Hepatocyte (in vitro differentiated cells): Measurements from ENCODE around the gene LDLRAD3. TPM values are rescaled to one million over a fixed set of nuclear protein-coding genes. Genes with fewer than 3 reads are reported as not detected.
A peak's percentile ranks its signal among the peaks of the same experiment; 100 is the strongest.

ENCODE experiments used
- DNase-seq: peaks from one replicate; pipeline ENCODE4 v3.0.0-alpha.2; 2016; ENCODE audit warnings: low spot score
- H2AFZ ChIP-seq: fragments of 200-600 bp; sonication (generic); 2 replicates; pipeline ENCODE4 v1.6.0; 2016; ENCODE audit warnings: antibody characterized with exemption, mild to moderate bottlenecking
- H3K27ac ChIP-seq: fragments of 200-600 bp; sonication (generic); 2 replicates; pipeline ENCODE4 v1.5.1; 2016; ENCODE audit warnings: mild to moderate bottlenecking
- H3K27me3 ChIP-seq: fragments of 200-600 bp; sonication (generic); 2 replicates; pipeline ENCODE4 v1.6.1; 2016
- H3K36me3 ChIP-seq: fragments of 200-600 bp; sonication (generic); replicated peaks from 2 replicates; pipeline ENCODE4 v1.5.1; 2016; ENCODE audit warnings: low read depth; ENCODE audit not compliant: insufficient read depth
- H3K4me1 ChIP-seq: fragments of 200-600 bp; sonication (generic); 2 replicates; pipeline ENCODE4 v1.5.1; 2016; ENCODE audit warnings: mild to moderate bottlenecking, moderate library complexity; ENCODE audit not compliant: insufficient read depth
- H3K4me2 ChIP-seq: fragments of 200-600 bp; sonication (generic); 2 replicates; pipeline ENCODE4 v1.6.0; 2016
- H3K4me3 ChIP-seq: fragments of 200-600 bp; sonication (generic); 2 replicates; pipeline ENCODE4 v1.5.1; 2016; ENCODE audit warnings: mild to moderate bottlenecking
- H3K79me2 ChIP-seq: fragments of 200-600 bp; sonication (generic); 2 replicates; pipeline ENCODE4 v1.6.0; 2017; ENCODE audit warnings: mild to moderate bottlenecking
- H3K9me2 ChIP-seq: fragments of 200-600 bp; sonication (generic); replicated peaks from 2 replicates; pipeline ENCODE4 v1.6.0; 2017; ENCODE audit warnings: mild to moderate bottlenecking; ENCODE audit not compliant: insufficient read depth
- H3K9me3 ChIP-seq: fragments of 200-600 bp; sonication (generic); 2 replicates; pipeline ENCODE4 v1.5.1; 2016; ENCODE audit warnings: low read depth, mild to moderate bottlenecking
- H4K20me1 ChIP-seq: fragments of 200-600 bp; sonication (generic); 2 replicates; pipeline ENCODE4 v1.6.0; 2016; ENCODE audit warnings: mild to moderate bottlenecking; ENCODE audit not compliant: insufficient read depth, poor library complexity, severe bottlenecking
- CTCF ChIP-seq: fragments of 200-600 bp; sonication (generic); IDR thresholded peaks from 2 replicates; pipeline ENCODE4 v1.5.1; 2016; ENCODE audit warnings: antibody characterized with exemption, mild to moderate bottlenecking; ENCODE audit not compliant: poor library complexity
- EZH2 ChIP-seq: fragments of 200-600 bp; sonication (generic); IDR thresholded peaks from 2 replicates; pipeline ENCODE4 v1.6.1; 2016; ENCODE audit warnings: antibody characterized with exemption, mild to moderate bottlenecking, borderline replicate concordance
- EZH2phosphoT487 ChIP-seq: fragments of 200-600 bp; sonication (generic); IDR thresholded peaks from one replicate; pipeline ENCODE4 v1.6.1; 2018; ENCODE audit warnings: antibody characterized with exemption, mild to moderate bottlenecking, low read depth, moderate library complexity; ENCODE audit not compliant: unreplicated experiment, severe bottlenecking
- WGBS: methylation state at CpG from one replicate; pipeline ENCODE4 v1.1.6; 2016; ENCODE audit warnings: low lambda C conversion rate; ENCODE audit errors: missing lambda C conversion rate; 5-methylcytosine and 5-hydroxymethylcytosine counted together
- polyA plus RNA-seq: library from polyadenylated mRNA; unstranded; fragments of >200 nt; fragmentation: Nextera tagmentation; extraction: Ambion mirVana; gene quantifications from 2 replicates; pipeline ENCODE4 v1.2.1, GENCODE V29; 2016
- total RNA-seq: library from RNA; depleted of rRNA; stranded (reverse); fragments of >200 nt; gene quantifications from 2 replicates; pipeline ENCODE4 v1.2.3, GENCODE V29; 2014

The LDLRAD3 gene
- 11.8 and 12.2 TPM in 2 replicates for total RNA-seq
- 7.4 and 12.2 TPM in 2 replicates for polyA plus RNA-seq

- H4K20me1 ChIP-seq: no peaks in the 10 kb centered on the region
- peak within 1 kb of the TSS; percentile 70 for H2AFZ ChIP-seq
- H3K4me2 ChIP-seq: peak within 1 kb of the TSS; percentile 82
- H3K4me1 ChIP-seq: peaks cover 5% of the 10 kb centered on the region
- no peaks in the 10 kb centered on the region for H3K27me3 ChIP-seq
- H3K9me3 ChIP-seq: no peaks in the 10 kb centered on the region
- peak within 1 kb of the TSS; percentile 90 for H3K27ac ChIP-seq
- whole genome bisulfite sequencing: under 1% methylated on average over 44 of the region's 97 CpGs
- TF ChIP-seq EZH2 (no peak), EZH2phosphoT487 (no peak), CTCF (no peak)
- H3K9me2 ChIP-seq: no peaks in the 10 kb centered on the region
- H3K36me3 ChIP-seq: no peaks in the 10 kb centered on the region
- DNase-seq: peak; percentile 92
- H3K79me2 ChIP-seq: peaks cover 36% of the 10 kb centered on the region
- peak within 1 kb of the TSS; percentile 59 for H3K4me3 ChIP-seq
Measured at GRCh38 chr11:35943713-35944502, at the start of gene LDLRAD3. Gene LDLRAD3, plus strand, starts transcription at chr11:35944062. Its CDS starts 37 bp downstream, at chr11:35944099.

- H3K79me2 ChIP-seq: no peaks in the 10 kb centered on the region
- no peak overlapping the region for H3K4me3 ChIP-seq
- no peak overlapping the region for H2AFZ ChIP-seq
Measured at GRCh38 chr11:35897019-35897418, 46.8 kb upstream of the LDLRAD3 start.

GRCh38 chr11:35902961-35903360 is 40.9 kb upstream of the LDLRAD3 start:
- no peak overlapping the region for H3K4me3 ChIP-seq
- TF ChIP-seq EZH2phosphoT487 (no peak), EZH2 (no peak), CTCF (no peak)
- H3K27me3 ChIP-seq: no peaks in the 10 kb centered on the region
- no peak overlapping the region for H3K27ac ChIP-seq
- no peaks in the 10 kb centered on the region for H3K79me2 ChIP-seq
- no peak for DNase-seq
- H3K4me2 ChIP-seq: no peak overlapping the region
- H4K20me1 ChIP-seq: no peaks in the 10 kb centered on the region
- H3K36me3 ChIP-seq: no peaks in the 10 kb centered on the region
- H3K9me3 ChIP-seq: peaks cover 9% of the 10 kb centered on the region
- H3K9me2 ChIP-seq: no peaks in the 10 kb centered on the region
- peaks cover 5% of the 10 kb centered on the region for H3K4me1 ChIP-seq
- no peak overlapping the region for H2AFZ ChIP-seq

More at GRCh38 chr11:35897019-35897418, 46.8 kb upstream of the LDLRAD3 start:
- Histone ChIP-seq H3K27me3 (no peaks in the 10 kb centered on the region), H3K9me2 (no peaks in the 10 kb centered on the region), H3K4me1 (peaks cover 8% of the 10 kb centered on the region), H3K36me3 (no peaks in the 10 kb centered on the region), H3K9me3 (no peaks in the 10 kb centered on the region), H4K20me1 (no peaks in the 10 kb centered on the region), H3K27ac (no peak overlapping the region), H3K4me2 (no peak overlapping the region)
- no peak for TF ChIP-seq EZH2
- no peak for TF ChIP-seq EZH2phosphoT487
- no peak for TF ChIP-seq CTCF
- no peak for DNase-seq
- WGBS: 90% methylated on average over 4 of the region's 4 CpGs
